ENCODE results near the gene KCNIP3.

- no peak for TF ChIP-seq CTCF (IDR thresholded peaks at IDR 0.05)
- TF ChIP-seq EZH2 (IDR thresholded peaks at IDR 0.05) = no peak
Observed at GRCh38 chr2:95265182-95265581, 32.0 kb upstream of the KCNIP3 start.

Measured in neural progenitor cell (in vitro differentiated cells).